ENCODE results near the gene TTLL10. TPM values are rescaled to one million over a fixed set of nuclear protein-coding genes. Genes with fewer than 3 reads are reported as not detected.

Gene TTLL10
- total and polyA plus RNA-seq, 2 of the 8 experiments (the other 6 are each of a cell fraction or from before 2014, with no cell fraction given) = 1.1 to 1.7 TPM

- H3K14ac ChIP-seq (ENCODE audit: insufficient read length) = no peak overlapping the region
- H3K27ac ChIP-seq (ENCODE audit: low read depth, low read length) = no peak overlapping the region
- H3K18ac ChIP-seq (ENCODE audit: extremely low read depth, low read length) = no peak overlapping the region
- no peak overlapping the region for H4K5ac ChIP-seq (ENCODE audit: insufficient read length, low read depth, low read length)
- FAIRE-seq (no peak), DNase-seq (ENCODE audit: low read depth in 1 of 2, low spot score in 2 of 2) (no peak)
- H3K27me3 ChIP-seq (replicated peaks in 1 of 4; ENCODE audit: control insufficient read depth in 3 of 4, extremely low read depth in 1 of 4, insufficient read depth in 3 of 4, low read length in 3 of 4) = no peaks in the 10 kb centered on the region; a peak in 1 of 7 replicates
- no peak overlapping the region for H3K4me3 ChIP-seq (ENCODE audit: extremely low read depth in 1 of 4, insufficient read depth in 2 of 4, low read depth in 3 of 4, low read length in 4 of 4)
- TF ChIP-seq KDM4A (IDR thresholded peaks at IDR 0.05; ENCODE audit: low read depth, low read length, severe bottlenecking) (no peak), HDAC6 (IDR thresholded peaks at IDR 0.05; ENCODE audit: low read depth, low read length) (no peak), TAF7 (optimal IDR thresholded peaks at IDR 0.05; ENCODE audit: borderline replicate concordance, low read depth, low read length) (no peak), CHD1 (IDR thresholded peaks at IDR 0.05; ENCODE audit: low read depth, low read length) (no peak)
- no peak overlapping the region for H3K9ac ChIP-seq (replicated peaks in 1 of 4; ENCODE audit: extremely low read depth in 1 of 4, low read depth in 3 of 4, low read length in 3 of 4)
- H3K4me1 ChIP-seq (replicated peaks in 1 of 4; ENCODE audit: control insufficient read depth in 3 of 4, insufficient read depth in 4 of 4, low read length in 3 of 4) = peaks cover 0 to 14% (median 11%) of the 10 kb centered on the region in 4 experiments; a peak in 6 of 7 replicates
- no peaks in the 10 kb centered on the region for H3K79me2 ChIP-seq (ENCODE audit: control insufficient read depth in 1 of 2, insufficient read depth in 2 of 2, low read length in 2 of 2)
- H3K4me2 ChIP-seq (ENCODE audit: insufficient read depth in 1 of 2, low read depth in 2 of 2, low read length in 2 of 2) = no peak overlapping the region
- H2BK12ac ChIP-seq (ENCODE audit: low read depth, low read length) = no peak overlapping the region
- H3K4ac ChIP-seq (replicated peaks; ENCODE audit: insufficient read length, low read depth, low read length) = no peak overlapping the region
- no peak overlapping the region for H4K8ac ChIP-seq (ENCODE audit: extremely low read depth, insufficient read depth, low read length)
- H2BK120ac ChIP-seq (replicated peaks; ENCODE audit: low read depth, low read length) = no peak overlapping the region
- H2BK15ac ChIP-seq (ENCODE audit: low read length) = no peak overlapping the region
- H2AFZ ChIP-seq (ENCODE audit: low read length) = no peak overlapping the region
- CTCF ChIA-PET (ENCODE audit: partially characterized antibody) = interaction anchor here (1.4 to 2.2 kb wide), 2 partner anchors 20 to 56 kb away, joined by 4 to 8 read pairs; partner anchors contain the start of gene TTLL10
- POLR2A ChIA-PET (ENCODE audit: partially characterized antibody) = no interaction called here
- H2AK5ac ChIP-seq (ENCODE audit: low read depth, low read length) = no peak overlapping the region
- H4K91ac ChIP-seq (replicated peaks; ENCODE audit: insufficient read length, low read length) = no peak overlapping the region
- H2BK20ac ChIP-seq (ENCODE audit: low read length) = no peak overlapping the region
- H4K20me1 ChIP-seq (replicated peaks in 1 of 2; ENCODE audit: control insufficient read depth in 1 of 2, insufficient read depth in 2 of 2, low read length in 2 of 2) = no peaks in the 10 kb centered on the region
- H3K23ac ChIP-seq (ENCODE audit: insufficient read length) = no peak overlapping the region
- no peak overlapping the region for H2BK5ac ChIP-seq (ENCODE audit: low read depth, low read length)
- H3K79me1 ChIP-seq (ENCODE audit: low read depth, low read length) = no peaks in the 10 kb centered on the region
- WGBS, 2 experiments (ENCODE audit: extremely low coverage in 1 of 2, insufficient coverage in 1 of 2, insufficient read length in 1 of 2, insufficient replicate concordance in 2 of 2, low coverage in 1 of 2, low lambda C conversion rate in 2 of 2, missing lambda C conversion rate in 1 of 2) = 94% methylated on average over 4 of the region's 4 CpGs; no CpG with 5 or more reads in 1 of the 2 experiments
- no peaks in the 10 kb centered on the region for H3K36me3 ChIP-seq (ENCODE audit: control insufficient read depth in 2 of 4, insufficient read depth in 4 of 4, low read length in 3 of 4)
- H3K9me3 ChIP-seq (ENCODE audit: insufficient read depth in 2 of 2, low read depth in 1 of 2, low read length in 1 of 2) = peaks cover 10% of the 10 kb centered on the region in 2 experiments; a peak in 3 of 4 replicates
- H3K23me2 ChIP-seq (ENCODE audit: low read depth, low read length) = peaks cover 5% of the 10 kb centered on the region; the same call in 1 of the 2 replicates
- no peak overlapping the region for H3K56ac ChIP-seq (replicated peaks; ENCODE audit: insufficient read length, low read depth, low read length)
Measured at GRCh38 chr1:1153874-1154273, 19.8 kb upstream of the TTLL10 start.

Measured in H1 (cell line).